BLaER1 treated with 17β-estradiol and CSF1 and Interleukin-3, amounts not matched to agents 10 nM and 100 nM (cell line): ENCODE data around the gene RANBP9.

Experiments
- H3K27ac ChIP-seq, 11 experiments: shearing (Covaris generic); formaldehyde crosslinking; 2 replicates each; pipeline ENCODE4 v1.8.1; 2022
- H3K27me3 ChIP-seq, 11 experiments: shearing (Covaris generic); formaldehyde crosslinking; 2 replicates each; pipeline ENCODE4 v1.8.1; 2022
- H3K36me3 ChIP-seq, 11 experiments: shearing (Covaris generic); formaldehyde crosslinking; 2 replicates each; pipeline ENCODE4 v1.8.1; 2022
- H3K4me1 ChIP-seq, 10 experiments: shearing (Covaris generic); formaldehyde crosslinking; 2 replicates each; pipeline ENCODE4 v1.8.1; 2022
- H3K4me2 ChIP-seq, 11 experiments: shearing (Covaris generic); formaldehyde crosslinking; 2 replicates each; pipeline ENCODE4 v1.8.1; 2022
- H3K4me3 ChIP-seq, 10 experiments: shearing (Covaris generic); formaldehyde crosslinking; 2 replicates each; pipeline ENCODE4 v1.8.1; 2022
- H3K9ac ChIP-seq, 11 experiments: shearing (Covaris generic); formaldehyde crosslinking; 2 replicates each; pipeline ENCODE4 v1.8.1; 2022
- H3K9me3 ChIP-seq, 11 experiments: shearing (Covaris generic); formaldehyde crosslinking; replicated peaks in 1 of 11; 2 replicates each; pipeline ENCODE4 v1.8.1; 2022
- H4K20me1 ChIP-seq, 11 experiments: shearing (Covaris generic); formaldehyde crosslinking; 2 replicates each; pipeline ENCODE4 v1.8.1; 2022
- Cebpa-rat ChIP-seq, 11 experiments: shearing (Covaris generic); IDR thresholded peaks; 2 replicates each; pipeline ENCODE4 v1.8.1; 2022

The RANBP9 gene

DNA sequence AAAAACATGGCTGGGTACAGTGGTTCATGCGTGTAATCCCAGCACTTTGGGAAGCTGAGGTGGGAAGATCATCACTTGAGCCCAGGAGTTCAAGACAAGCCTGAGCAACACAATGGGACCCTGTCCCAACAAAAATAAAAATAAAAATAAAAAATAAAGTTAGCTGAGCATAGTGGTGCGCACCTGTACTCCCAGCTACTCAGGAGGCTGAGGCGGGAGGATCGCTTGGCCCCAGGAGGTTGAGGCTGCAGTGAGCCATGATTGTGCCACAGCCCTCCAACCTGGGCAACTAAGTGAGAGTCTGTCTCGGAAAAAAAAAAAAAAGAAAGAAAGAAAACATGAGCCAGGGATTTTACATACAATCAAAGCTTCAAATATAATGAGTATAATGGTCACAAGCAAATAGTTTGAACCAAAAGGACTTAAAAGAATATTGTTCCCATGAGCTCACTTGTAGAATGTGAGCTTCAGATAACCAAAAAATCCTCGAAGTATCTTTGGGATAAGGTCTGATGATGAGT, 31.1 kb downstream of the RANBP9 start:
- H3K4me1 ChIP-seq: peaks cover 4 to 20% (median 10%) of the 10 kb centered on the region in 10 experiments; a peak in 17 of 20 replicates
- H3K4me2 ChIP-seq: no peak overlapping the region
- no peaks in the 10 kb centered on the region for H3K27me3 ChIP-seq
- no peak overlapping the region for H3K27ac ChIP-seq
- H4K20me1 ChIP-seq: peaks cover 15 to 97% (median 44%) of the 10 kb centered on the region in 11 experiments; a peak in 17 of 22 replicates
- H3K9me3 ChIP-seq: peaks cover 30 to 63% (median 52%) of the 10 kb centered on the region in 11 experiments
- TF ChIP-seq Cebpa-rat (IDR thresholded peaks at IDR 0.05): no peak
- no peak overlapping the region for H3K9ac ChIP-seq
- H3K36me3 ChIP-seq: peaks cover 38 to 95% (median 82%) of the 10 kb centered on the region in 11 experiments
- H3K4me3 ChIP-seq: no peak overlapping the region

DNA sequence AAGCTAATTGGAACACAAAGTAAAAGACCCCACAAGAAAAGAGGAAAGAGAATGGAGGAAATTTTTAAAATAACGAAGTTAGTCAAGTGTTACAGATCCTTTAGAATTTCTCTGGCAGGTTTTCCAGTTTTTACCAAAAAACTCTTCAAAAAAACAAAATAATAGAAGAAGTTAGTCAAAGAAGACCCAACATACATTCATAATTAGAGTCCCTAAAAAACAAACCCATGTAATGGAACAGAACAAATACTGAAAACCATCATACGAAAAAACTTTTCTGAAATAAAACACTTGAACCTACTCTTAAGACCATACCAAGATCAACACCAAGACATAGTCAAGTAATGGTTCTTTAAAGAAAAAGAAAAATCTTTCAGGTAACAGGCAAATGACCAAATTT, 31.6 kb downstream of the RANBP9 start:
- Histone ChIP-seq H3K27ac (no peak overlapping the region), H3K4me2 (no peak overlapping the region), H4K20me1 (peaks cover 10 to 97% (median 41%) of the 10 kb centered on the region in 11 experiments; a peak in 17 of 22 replicates), H3K9ac (no peak overlapping the region), H3K9me3 (peaks cover 30 to 66% (median 55%) of the 10 kb centered on the region in 11 experiments), H3K4me1 (peaks cover 4 to 20% (median 10%) of the 10 kb centered on the region in 10 experiments; a peak in 17 of 20 replicates), H3K4me3 (no peak overlapping the region), H3K36me3 (peaks cover 38 to 93% (median 78%) of the 10 kb centered on the region in 11 experiments), H3K27me3 (no peaks in the 10 kb centered on the region)
- TF ChIP-seq Cebpa-rat (IDR thresholded peaks at IDR 0.05): no peak

DNA sequence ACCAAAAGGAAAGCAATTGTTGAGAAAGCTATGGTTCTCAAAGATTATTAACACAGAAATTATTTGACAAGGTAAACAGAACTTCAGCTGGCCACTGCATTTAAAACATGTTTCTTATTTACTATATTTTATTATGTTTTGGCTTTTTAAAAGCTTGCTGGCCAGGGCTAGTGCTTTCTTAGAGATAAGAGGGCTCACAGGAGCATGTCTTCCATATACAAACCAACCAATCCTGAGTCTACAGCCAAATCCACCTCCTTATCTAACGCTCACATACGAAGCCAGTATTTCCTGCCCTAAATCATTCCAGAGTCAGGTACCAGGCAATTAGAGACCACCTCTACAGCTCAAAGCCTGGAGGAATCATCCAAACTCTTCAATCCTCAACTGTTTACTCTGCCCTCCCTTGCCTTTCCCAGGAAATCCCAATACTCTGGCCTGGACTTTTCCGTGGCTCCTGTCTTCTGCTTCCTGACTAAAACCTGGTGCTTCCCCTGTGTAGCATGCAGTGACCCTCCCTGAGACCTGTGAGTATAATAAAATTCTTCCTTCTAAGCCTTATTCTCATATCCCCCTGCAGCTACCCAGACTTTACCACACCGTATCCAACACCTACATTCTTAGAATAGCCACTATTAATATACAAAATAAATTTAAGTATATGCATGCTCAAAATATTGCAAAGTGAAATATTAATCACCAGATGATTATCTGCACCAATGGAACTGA, 33.2 kb downstream of the RANBP9 start:
- Histone ChIP-seq H3K36me3 (peaks cover 40 to 96% (median 81%) of the 10 kb centered on the region in 11 experiments), H3K27ac (no peak overlapping the region), H4K20me1 (peaks cover 6 to 97% (median 41%) of the 10 kb centered on the region in 11 experiments; a peak in 15 of 22 replicates), H3K4me1 (peaks cover 4 to 31% (median 10%) of the 10 kb centered on the region in 10 experiments; a peak in 17 of 20 replicates), H3K4me2 (no peak overlapping the region), H3K4me3 (no peak overlapping the region), H3K9ac (no peak overlapping the region), H3K27me3 (no peaks in the 10 kb centered on the region), H3K9me3 (peaks cover 31 to 81% (median 70%) of the 10 kb centered on the region in 11 experiments)
- no peak for TF ChIP-seq Cebpa-rat (IDR thresholded peaks at IDR 0.05)

DNA sequence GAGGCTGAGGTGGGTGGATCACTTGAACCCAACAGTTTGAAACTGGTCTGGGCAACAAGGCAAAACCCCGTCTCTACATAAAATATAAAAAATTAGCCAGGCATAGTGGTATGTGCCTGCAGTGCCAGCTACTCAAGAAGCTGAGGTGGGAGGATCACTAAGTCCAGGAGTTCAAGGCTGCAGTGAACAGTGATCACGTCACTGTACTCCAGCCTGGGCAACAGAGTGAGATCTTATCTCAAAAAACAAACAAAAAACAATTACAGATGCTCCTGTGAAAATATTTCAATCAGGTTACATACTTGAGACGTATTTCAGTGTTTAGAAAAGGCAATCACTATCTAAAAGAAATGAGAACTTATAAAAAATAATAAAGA, 33.8 kb downstream of the RANBP9 start:
- H3K27ac ChIP-seq: no peak overlapping the region
- H3K27me3 ChIP-seq: no peaks in the 10 kb centered on the region
- H4K20me1 ChIP-seq: peaks cover 6 to 97% (median 42%) of the 10 kb centered on the region in 11 experiments; a peak in 16 of 22 replicates
- H3K9ac ChIP-seq: no peak overlapping the region
- H3K4me2 ChIP-seq: no peak overlapping the region
- peaks cover 4 to 36% (median 10%) of the 10 kb centered on the region in 10 experiments; a peak in 17 of 20 replicates for H3K4me1 ChIP-seq
- TF ChIP-seq Cebpa-rat (IDR thresholded peaks at IDR 0.05): no peak
- peaks cover 31 to 84% (median 72%) of the 10 kb centered on the region in 11 experiments for H3K9me3 ChIP-seq
- peaks cover 40 to 96% (median 82%) of the 10 kb centered on the region in 11 experiments for H3K36me3 ChIP-seq
- no peak overlapping the region for H3K4me3 ChIP-seq

- no peak overlapping the region for H3K9ac ChIP-seq
- H4K20me1 ChIP-seq: peaks cover 11 to 97% (median 43%) of the 10 kb centered on the region in 11 experiments; a peak in 16 of 22 replicates
- H3K36me3 ChIP-seq: peaks cover 40 to 92% (median 81%) of the 10 kb centered on the region in 11 experiments
- H3K27me3 ChIP-seq: no peaks in the 10 kb centered on the region
- H3K27ac ChIP-seq: no peak overlapping the region
- H3K4me3 ChIP-seq: no peak overlapping the region
- peaks cover 31 to 91% (median 82%) of the 10 kb centered on the region in 11 experiments for H3K9me3 ChIP-seq
- no peak for TF ChIP-seq Cebpa-rat (IDR thresholded peaks at IDR 0.05)
- H3K4me2 ChIP-seq: no peak overlapping the region
- peaks cover 1 to 37% (median 6%) of the 10 kb centered on the region in 10 experiments; a peak in 17 of 20 replicates for H3K4me1 ChIP-seq
Measured at GRCh38 chr6:13676551-13677156, 35.0 kb downstream of the RANBP9 start.

DNA sequence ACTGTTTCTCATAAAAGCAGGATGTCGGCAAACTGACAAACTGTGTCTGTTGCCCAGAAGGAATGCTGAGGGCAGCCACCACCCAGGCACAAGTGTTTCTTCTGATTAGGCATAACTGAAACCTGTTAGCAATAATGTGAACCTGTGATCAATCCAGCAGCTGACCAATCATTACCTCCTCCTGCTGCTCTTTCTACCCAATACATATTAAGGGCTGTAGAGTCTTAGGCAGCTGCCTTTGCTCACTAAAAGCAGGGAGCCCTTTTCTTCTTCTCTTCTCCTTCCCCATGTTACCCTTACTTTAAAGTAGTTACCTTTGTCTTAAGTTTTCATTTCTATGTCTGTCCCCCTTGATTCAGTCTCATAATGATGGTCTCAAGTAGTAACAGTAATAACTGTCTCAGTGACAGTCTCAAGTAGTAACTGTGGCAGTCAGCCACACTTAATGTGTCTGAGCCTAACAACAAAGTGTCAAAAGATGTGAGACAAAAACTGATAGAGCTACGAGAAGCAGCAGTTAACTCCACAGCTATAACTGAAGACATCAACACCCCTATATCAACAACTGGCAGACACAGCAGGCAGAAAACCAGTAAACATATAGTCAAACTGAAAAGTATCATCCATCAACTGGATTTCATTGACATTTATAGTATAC, 37.0 kb downstream of the RANBP9 start:
- Histone ChIP-seq H3K27me3 (no peaks in the 10 kb centered on the region), H4K20me1 (peaks cover 11 to 97% (median 42%) of the 10 kb centered on the region in 11 experiments; a peak in 16 of 22 replicates), H3K4me3 (no peak overlapping the region), H3K27ac (no peak overlapping the region), H3K9me3 (peaks cover 34 to 93% (median 84%) of the 10 kb centered on the region in 11 experiments), H3K9ac (no peak overlapping the region), H3K4me1 (peaks cover 0 to 33% (median 0%) of the 10 kb centered on the region in 10 experiments; a peak in 4 of 20 replicates), H3K4me2 (peak overlapping the region in 1 of 11 experiments; percentile 23; a peak in 1 of 22 replicates), H3K36me3 (peaks cover 24 to 92% (median 80%) of the 10 kb centered on the region in 11 experiments; a peak in 21 of 22 replicates)
- TF ChIP-seq Cebpa-rat (IDR thresholded peaks at IDR 0.05): no peak

GRCh38 chr6:13673825-13674444, 37.7 kb downstream of the RANBP9 start:
- no peak for TF ChIP-seq Cebpa-rat (IDR thresholded peaks at IDR 0.05)
- no peak overlapping the region for H3K27ac ChIP-seq
- H3K4me3 ChIP-seq: no peak overlapping the region
- H4K20me1 ChIP-seq: peaks cover 11 to 100% (median 42%) of the 10 kb centered on the region in 11 experiments; a peak in 16 of 22 replicates
- peaks cover 0 to 40% (median 0%) of the 10 kb centered on the region in 10 experiments; a peak in 4 of 20 replicates for H3K4me1 ChIP-seq
- peaks cover 37 to 95% (median 86%) of the 10 kb centered on the region in 11 experiments for H3K9me3 ChIP-seq
- peaks cover 20 to 92% (median 82%) of the 10 kb centered on the region in 11 experiments; a peak in 20 of 22 replicates for H3K36me3 ChIP-seq
- H3K4me2 ChIP-seq: no peak overlapping the region
- no peaks in the 10 kb centered on the region for H3K27me3 ChIP-seq
- H3K9ac ChIP-seq: no peak overlapping the region

DNA sequence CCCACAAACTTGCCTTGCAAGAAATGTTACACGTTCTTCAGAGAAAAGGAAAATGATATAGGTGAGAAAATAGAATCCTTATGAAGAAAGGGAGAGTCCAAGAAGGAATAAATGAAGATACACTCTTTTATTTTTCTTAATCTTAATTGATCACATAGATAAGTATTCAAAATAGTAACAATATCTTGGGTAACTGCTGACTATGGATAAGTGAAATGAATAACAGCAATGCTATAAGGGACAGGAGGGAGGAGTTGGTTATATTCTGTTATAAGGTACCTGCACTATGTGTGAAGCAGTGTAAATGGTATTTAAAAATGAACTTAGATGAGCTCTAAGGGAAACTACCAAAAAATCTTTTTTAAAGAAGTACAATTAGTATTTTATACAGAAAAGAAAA, 38.3 kb downstream of the RANBP9 start:
- Histone ChIP-seq H3K9ac (no peak overlapping the region), H3K4me3 (no peak overlapping the region), H4K20me1 (peaks cover 11 to 100% (median 43%) of the 10 kb centered on the region in 11 experiments; a peak in 16 of 22 replicates), H3K27ac (no peak overlapping the region), H3K4me2 (no peak overlapping the region), H3K4me1 (peaks cover 0 to 46% (median 0%) of the 10 kb centered on the region in 10 experiments; a peak in 4 of 20 replicates), H3K27me3 (no peaks in the 10 kb centered on the region), H3K36me3 (peaks cover 16 to 88% (median 77%) of the 10 kb centered on the region in 11 experiments; a peak in 20 of 22 replicates), H3K9me3 (peaks cover 32 to 95% (median 85%) of the 10 kb centered on the region in 11 experiments)
- TF ChIP-seq Cebpa-rat (IDR thresholded peaks at IDR 0.05): no peak
